Mucosa of descending colon (tissue), 3 donors: ENCODE results near the gene ADGRF1. TPM values are rescaled to one million over a fixed set of nuclear protein-coding genes. Genes with fewer than 3 reads are reported as not detected.
A peak's percentile ranks its signal among the peaks of the same experiment; 100 is the strongest.

Source experiments
- ATAC-seq: fragments of 200-7000 bp; cut with Tn5 transposase; one replicate; pipeline ENCODE4 v1.9.1; 2020; ENCODE audit warnings: mild to moderate bottlenecking, moderate library complexity
- DNase-seq, 3 donors: peaks; one replicate each; pipeline ENCODE4 v3.0.0-alpha.2; 2020
- H3K36me3 ChIP-seq: fragments of 200-600 bp; one replicate; pipeline ENCODE4 v1.8.0; 2021; ENCODE audit warnings: low read depth, mild to moderate bottlenecking
- H3K4me1 ChIP-seq: fragments of 200-600 bp; one replicate; pipeline ENCODE4 v1.8.0; 2021; ENCODE audit warnings: low read depth, mild to moderate bottlenecking
- H3K4me3 ChIP-seq: fragments of 200-600 bp; one replicate; pipeline ENCODE4 v1.8.0; 2021; ENCODE audit warnings: mild to moderate bottlenecking
- H3K9me3 ChIP-seq: fragments of 200-600 bp; one replicate; pipeline ENCODE4 v1.8.0; 2021; ENCODE audit warnings: mild to moderate bottlenecking
- CTCF ChIP-seq: fragments of 200-600 bp; IDR thresholded peaks from one replicate; pipeline ENCODE4 v1.8.0; 2022; ENCODE audit warnings: antibody characterized with exemption, mild to moderate bottlenecking
- intact Hi-C, 2 donors: fragments of 100-400 bp; cut with DNase I in 1 of 2; cut with micrococcal nuclease in 1 of 2; formaldehyde crosslinking; loops; one replicate each; pipeline versions ENCODE4 v1.11.0 to v1.11.1; 2022; cut with DNase I, micrococcal nuclease
- total RNA-seq, 3 donors: library from RNA; stranded (reverse); fragmentation: NEBNext Ultra II Directional in 2 of 3; extraction: Animal tissue kit (Norgen Biotek cat#: 25700) in 2 of 3; gene quantifications; one replicate each; pipeline versions ENCODE4 v1.2.1 to v1.2.4, GENCODE V29; 2021 to 2023
- donor health status: DM: no; HTN: no; CAD: no; lungs with moderate emphysema.
- donor health status: DM: no; HTN: no; CAD: no.
- donor health status: DM: no; HTN: yes; CAD: no.

ADGRF1 gene
- total RNA-seq, 3 donors from 2014 or later, result 1.2 to 3.3 (median 1.8) TPM

GRCh38 chr6:46990031-46990644 is 52.0 kb downstream of the ADGRF1 start:
- peak; percentile 56 for ATAC-seq
- intact Hi-C loops, result loop anchor here in 1 of 2 donors (5.0 kb wide), 1 partner anchor 138 kb away; no protein-coding TSS in a partner anchor
- no peak overlapping the region for H3K4me3 ChIP-seq
- peak in 1 of 3 donors; percentile 14 for DNase-seq
- H3K36me3 ChIP-seq, result no peaks in the 10 kb centered on the region
- TF ChIP-seq CTCF, result no peak
- no peaks in the 10 kb centered on the region for H3K9me3 ChIP-seq
- peaks cover 15% of the 10 kb centered on the region for H3K4me1 ChIP-seq

- Histone ChIP-seq H3K36me3 (no peaks in the 10 kb centered on the region), H3K4me3 (no peak overlapping the region), H3K9me3 (no peaks in the 10 kb centered on the region), H3K4me1 (peaks cover 15% of the 10 kb centered on the region)
- DNase-seq (peak in 1 of 3 donors; percentile 34), ATAC-seq (peak; percentile 44)
- no peak for TF ChIP-seq CTCF
- intact Hi-C loops, result no loop called here
These were observed 52.7 kb downstream of the ADGRF1 start for GRCh38 chr6:46989398-46989797.

- Histone ChIP-seq H3K4me1 (peaks cover 11% of the 10 kb centered on the region), H3K9me3 (no peaks in the 10 kb centered on the region), H3K36me3 (no peaks in the 10 kb centered on the region), H3K4me3 (no peak overlapping the region)
- TF ChIP-seq CTCF, result no peak
- intact Hi-C loops, result no loop called here
- DNase-seq (no peak), ATAC-seq (no peak)
These were observed 56.2 kb downstream of the ADGRF1 start for GRCh38 chr6:46985943-46986342.

- no peak overlapping the region for H3K4me3 ChIP-seq
- intact Hi-C loops, result no loop called here
- no peaks in the 10 kb centered on the region for H3K36me3 ChIP-seq
- H3K9me3 ChIP-seq, result no peaks in the 10 kb centered on the region
- no peaks in the 10 kb centered on the region for H3K4me1 ChIP-seq
- no peak for TF ChIP-seq CTCF
- ATAC-seq (peak; percentile 44), DNase-seq (no peak)
These were observed 59.1 kb downstream of the ADGRF1 start for GRCh38 chr6:46983007-46983411.

GRCh38 chr6:46979206-46979605 is 62.9 kb downstream of the ADGRF1 start:
- no peaks in the 10 kb centered on the region for H3K4me1 ChIP-seq

More at GRCh38 chr6:46979206-46979605, 62.9 kb downstream of the ADGRF1 start:
- H3K4me3 ChIP-seq, result no peak overlapping the region
- ATAC-seq, result no peak
- TF ChIP-seq CTCF, result no peak
- H3K36me3 ChIP-seq, result no peaks in the 10 kb centered on the region
- no peak for DNase-seq
- H3K9me3 ChIP-seq, result no peaks in the 10 kb centered on the region
- intact Hi-C loops, result no loop called here
